Measurements from ENCODE around the gene XRCC1.
A peak's percentile ranks its signal among the peaks of the same experiment; 100 is the strongest.

Gene XRCC1

GRCh38 chr19:43505941-43506340 is 69.4 kb downstream of the XRCC1 start:
- DNase-seq (ENCODE audit: low read depth): no peak
- H3K4me3 ChIP-seq (ENCODE audit: control insufficient read depth, low read depth, low read length): no peak overlapping the region
- no peak for TF ChIP-seq CTCF (conservative IDR thresholded peaks at IDR 0.05; ENCODE audit: control insufficient read depth, insufficient read depth, low read depth, low read length)

- DNase-seq (ENCODE audit: low read depth): no peak
- TF ChIP-seq CTCF (conservative IDR thresholded peaks at IDR 0.05; ENCODE audit: control insufficient read depth, insufficient read depth, low read depth, low read length): no peak
- no peak overlapping the region for H3K4me3 ChIP-seq (ENCODE audit: control insufficient read depth, low read depth, low read length)
Observed at GRCh38 chr19:43505186-43505456, 70.2 kb downstream of the XRCC1 start.

GRCh38 chr19:43504426-43505185 is 70.7 kb downstream of the XRCC1 start, which contains the start of gene PHLDB3:
PHLDB3 (minus strand) TSS chr19:43504746; CDS start chr19:43504118, 628 bp downstream.
- DNase-seq (ENCODE audit: low read depth): no peak
- H3K4me3 ChIP-seq (ENCODE audit: control insufficient read depth, low read depth, low read length): peak within 1 kb of the TSS; percentile 83
- no peak for TF ChIP-seq CTCF (conservative IDR thresholded peaks at IDR 0.05; ENCODE audit: control insufficient read depth, insufficient read depth, low read depth, low read length)

GRCh38 chr19:43503501-43504425 is 71.6 kb downstream of the XRCC1 start:
- no peak for TF ChIP-seq CTCF (conservative IDR thresholded peaks at IDR 0.05; ENCODE audit: control insufficient read depth, insufficient read depth, low read depth, low read length)
- DNase-seq (ENCODE audit: low read depth): peak; percentile 83
- peak overlapping the region; percentile 83 for H3K4me3 ChIP-seq (ENCODE audit: control insufficient read depth, low read depth, low read length)

- no peak overlapping the region for H3K4me3 ChIP-seq (ENCODE audit: control insufficient read depth, low read depth, low read length)
- no peak for DNase-seq (ENCODE audit: low read depth)
- no peak for TF ChIP-seq CTCF (conservative IDR thresholded peaks at IDR 0.05; ENCODE audit: control insufficient read depth, insufficient read depth, low read depth, low read length)
Observed at GRCh38 chr19:43502419-43502976, 72.8 kb downstream of the XRCC1 start.

GRCh38 chr19:43501661-43502418 is 73.5 kb downstream of the XRCC1 start:
- no peak overlapping the region for H3K4me3 ChIP-seq (ENCODE audit: control insufficient read depth, low read depth, low read length)
- TF ChIP-seq CTCF (conservative IDR thresholded peaks at IDR 0.05; ENCODE audit: control insufficient read depth, insufficient read depth, low read depth, low read length): no peak
- no peak for DNase-seq (ENCODE audit: low read depth)

Measured in fibroblast of mammary gland (primary cell).